Left lung (tissue), 10 donors: ENCODE measurements around the gene TBXAS1. TPM values are rescaled to one million over a fixed set of nuclear protein-coding genes. Genes with fewer than 3 reads are reported as not detected.

ENCODE experiments used
- ATAC-seq: fragments of 200-7000 bp; cut with Tn5 transposase; one replicate; pipeline ENCODE4 v1.9.1; 2020; ENCODE audit warnings: moderate library complexity
- DNase-seq, 4 donors: peaks; one replicate each; pipeline ENCODE4 v3.0.0-alpha.2; 2013 to 2020
- H3K27ac ChIP-seq, 2 donors: fragments of 200-600 bp; sonication (generic) in 1 of 2; one replicate each; pipeline versions ENCODE4 v1.5.0 to v1.8.0; 2020 to 2021
- H3K27me3 ChIP-seq, 2 donors: fragments of 200-600 bp; sonication (generic) in 1 of 2; one replicate each; pipeline versions ENCODE4 v1.5.0 to v1.8.0; 2020 to 2021
- H3K36me3 ChIP-seq, 2 donors: fragments of 200-600 bp; sonication (generic) in 1 of 2; one replicate each; pipeline versions ENCODE4 v1.5.0 to v1.8.0; 2020 to 2021
- H3K4me1 ChIP-seq, 2 donors: fragments of 200-600 bp; one replicate each; pipeline ENCODE4 v1.8.0; 2021
- H3K4me3 ChIP-seq, 2 donors: fragments of 200-600 bp; sonication (generic) in 1 of 2; one replicate each; pipeline versions ENCODE4 v1.5.0 to v1.8.0; 2020 to 2021; ENCODE audit warnings: mild to moderate bottlenecking in 1 of 2
- H3K9me3 ChIP-seq, 2 donors: fragments of 200-600 bp; sonication (generic) in 1 of 2; one replicate each; pipeline versions ENCODE4 v1.5.0 to v1.8.0; 2020 to 2021
- intact Hi-C, 2 donors: fragments of 100-400 bp; cut with DNase I; formaldehyde crosslinking; loops; one replicate each; pipeline versions ENCODE4 v1.11.2 to v1.14.2; 2022
- polyA plus RNA-seq, 6 donors: library from polyadenylated mRNA; unstranded; fragments of 120-200 nt; gene quantifications; one replicate each; pipeline ENCODE4 v1.2.1, GENCODE V29; 2013; ENCODE audit not compliant: insufficient read length in 6 of 6
- total RNA-seq, 2 donors: library from RNA; stranded (reverse); fragmentation: NEBNext Ultra II Directional; extraction: Animal tissue kit (Norgen Biotek cat#: 25700); gene quantifications; one replicate each; pipeline ENCODE4 v1.2.1, GENCODE V29; 2021
- TF ChIP-seq, protein P1 (sequence below), 2 donors: fragments of 200-600 bp; sonication (generic) in 1 of 2; IDR thresholded peaks; one replicate each; pipeline versions ENCODE4 v1.5.0 to v1.8.0; 2021; ENCODE audit warnings: antibody characterized with exemption in 2 of 2
- donor health status: DM: no; HTN: yes; CAD: no.
- donor health status: DM: no; HTN: no; CAD: no.

TBXAS1 gene
- total and polyA plus RNA-seq, 8 donors, result 8.2 to 103 (median 9.6) TPM

DNA sequence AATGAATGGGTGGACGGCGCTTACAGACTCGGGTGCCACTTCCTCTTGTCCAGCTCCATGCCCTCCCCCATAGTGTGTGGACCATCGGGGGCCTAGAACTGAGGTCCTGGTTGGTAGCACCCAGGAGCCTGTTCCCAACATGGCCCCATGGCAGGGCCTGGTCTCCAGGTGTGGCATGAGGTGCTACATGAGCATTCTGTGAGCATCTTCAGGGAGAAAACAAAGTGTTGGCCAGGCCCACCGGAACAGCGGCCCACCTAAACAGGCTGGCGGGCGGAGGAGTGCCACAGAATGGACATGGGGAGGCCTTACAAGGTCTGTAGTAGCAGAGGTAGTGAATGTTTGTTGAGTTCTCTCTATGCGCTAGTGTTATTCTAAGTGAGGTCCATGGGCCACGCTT lies 156.7 kb downstream of the TBXAS1 start:
- Histone ChIP-seq H3K27ac (no peak overlapping the region), H3K36me3 (peaks cover 0 to 21% of the 10 kb centered on the region in 2 donors), H3K4me1 (peaks cover 0 to 2% of the 10 kb centered on the region in 2 donors), H3K9me3 (no peaks in the 10 kb centered on the region), H3K4me3 (no peak overlapping the region), H3K27me3 (no peaks in the 10 kb centered on the region)
- TF ChIP-seq, protein P1, sequence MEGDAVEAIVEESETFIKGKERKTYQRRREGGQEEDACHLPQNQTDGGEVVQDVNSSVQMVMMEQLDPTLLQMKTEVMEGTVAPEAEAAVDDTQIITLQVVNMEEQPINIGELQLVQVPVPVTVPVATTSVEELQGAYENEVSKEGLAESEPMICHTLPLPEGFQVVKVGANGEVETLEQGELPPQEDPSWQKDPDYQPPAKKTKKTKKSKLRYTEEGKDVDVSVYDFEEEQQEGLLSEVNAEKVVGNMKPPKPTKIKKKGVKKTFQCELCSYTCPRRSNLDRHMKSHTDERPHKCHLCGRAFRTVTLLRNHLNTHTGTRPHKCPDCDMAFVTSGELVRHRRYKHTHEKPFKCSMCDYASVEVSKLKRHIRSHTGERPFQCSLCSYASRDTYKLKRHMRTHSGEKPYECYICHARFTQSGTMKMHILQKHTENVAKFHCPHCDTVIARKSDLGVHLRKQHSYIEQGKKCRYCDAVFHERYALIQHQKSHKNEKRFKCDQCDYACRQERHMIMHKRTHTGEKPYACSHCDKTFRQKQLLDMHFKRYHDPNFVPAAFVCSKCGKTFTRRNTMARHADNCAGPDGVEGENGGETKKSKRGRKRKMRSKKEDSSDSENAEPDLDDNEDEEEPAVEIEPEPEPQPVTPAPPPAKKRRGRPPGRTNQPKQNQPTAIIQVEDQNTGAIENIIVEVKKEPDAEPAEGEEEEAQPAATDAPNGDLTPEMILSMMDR (IDR thresholded peaks at IDR 0.05), result no peak
- intact Hi-C loops, result no loop called here
- ATAC-seq (no peak), DNase-seq (no peak)

DNA sequence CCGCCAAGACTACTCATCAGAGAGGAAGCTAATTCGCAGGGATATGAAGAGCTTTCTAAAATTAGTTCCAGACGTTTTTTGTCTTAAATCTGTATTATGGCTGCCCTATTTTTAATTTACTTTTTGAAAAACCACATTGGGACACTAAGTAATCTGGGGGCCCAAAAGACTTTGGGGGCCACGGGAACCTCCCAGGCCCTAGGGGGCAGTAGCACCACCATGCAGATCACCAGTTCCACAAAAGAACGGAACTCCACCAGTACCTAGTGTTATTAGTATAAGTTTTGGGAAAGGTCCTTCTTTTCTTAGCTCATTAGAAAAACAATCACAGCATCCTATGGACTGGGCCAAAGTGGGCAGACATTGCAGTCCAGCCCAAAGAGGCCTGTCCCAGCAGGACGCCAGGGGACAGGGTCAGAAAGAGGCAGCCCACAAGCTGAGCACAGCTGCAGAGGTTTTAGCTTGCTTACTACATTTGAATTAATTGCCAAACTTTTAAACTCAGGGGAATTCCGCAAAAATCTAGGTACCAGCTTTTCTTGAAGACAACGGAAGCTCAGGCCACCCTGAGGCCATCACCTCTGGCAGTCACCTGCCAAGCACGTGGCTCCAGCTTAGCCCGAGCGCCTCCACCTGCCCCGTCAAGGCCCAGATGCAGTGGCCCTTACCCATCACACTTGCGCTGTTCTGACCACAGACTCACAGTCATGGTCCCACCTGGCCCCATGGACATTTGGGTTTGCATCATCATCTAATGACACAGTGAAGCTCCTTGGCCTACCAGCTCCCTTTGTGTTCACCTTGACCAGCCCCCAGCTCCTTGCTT lies 158.8 kb downstream of the TBXAS1 start:
- intact Hi-C loops, result no loop called here
- Histone ChIP-seq H3K4me1 (no peaks in the 10 kb centered on the region), H3K27me3 (no peaks in the 10 kb centered on the region), H3K9me3 (no peaks in the 10 kb centered on the region), H3K4me3 (no peak overlapping the region), H3K36me3 (peaks cover 0 to 22% of the 10 kb centered on the region in 2 donors), H3K27ac (no peak overlapping the region)
- DNase-seq (no peak), ATAC-seq (no peak)
- TF ChIP-seq, protein P1 (IDR thresholded peaks at IDR 0.05), result no peak

GRCh38 chr7:139989366-139990141 lies 160.5 kb downstream of the TBXAS1 start:
- TF ChIP-seq, protein P1 (IDR thresholded peaks at IDR 0.05), result no peak
- Histone ChIP-seq H3K9me3 (no peaks in the 10 kb centered on the region), H3K4me3 (no peak overlapping the region), H3K36me3 (peaks cover 0 to 22% of the 10 kb centered on the region in 2 donors), H3K4me1 (no peaks in the 10 kb centered on the region), H3K27ac (no peak overlapping the region), H3K27me3 (no peaks in the 10 kb centered on the region)
- ATAC-seq, result no peak
- no peak for DNase-seq
- intact Hi-C loops, result no loop called here

- Histone ChIP-seq H3K4me3 (no peak overlapping the region), H3K27ac (no peak overlapping the region), H3K27me3 (no peaks in the 10 kb centered on the region), H3K36me3 (peaks cover 0 to 22% of the 10 kb centered on the region in 2 donors), H3K4me1 (no peaks in the 10 kb centered on the region), H3K9me3 (no peaks in the 10 kb centered on the region)
- ATAC-seq, result no peak
- TF ChIP-seq, protein P1 (IDR thresholded peaks at IDR 0.05), result no peak
- no peak for DNase-seq
- intact Hi-C loops, result no loop called here
Observed at GRCh38 chr7:139990142-139990535, 161.1 kb downstream of the TBXAS1 start.
